HCT116 (cell line): ENCODE results near the gene RIGI. TPM values are rescaled to one million over a fixed set of nuclear protein-coding genes. Genes with fewer than 3 reads are reported as not detected.

Source experiments
- ATAC-seq: fragments of 200-7000 bp; cut with Tn5 transposase; 2 replicates; pipeline ENCODE4 v1.9.1; 2020; ENCODE audit warnings: mild to moderate bottlenecking, moderate library complexity
- BruUV-seq: library from RNA; stranded (reverse); fragments of 400-500 nt; replicated peaks from 2 replicates; lab custom pipeline; 2021; lab: Mats Ljungman, UMichigan
- CTCF ChIA-PET: fragments of 300-600 bp; sonication (Branson Sonifier 250); formaldehyde crosslinking; loops from one replicate; lab custom pipeline; 2021; ENCODE audit warnings: antibody characterized with exemption; lab: Charles Lee
- POLR2A ChIA-PET: fragments of 300-600, 350-600 bp; sonication (Branson Sonifier 250); formaldehyde crosslinking; loops from one replicate; lab custom pipeline; 2021; ENCODE audit warnings: antibody characterized with exemption; lab: Charles Lee
- RAD21 ChIA-PET, 2 experiments: fragments of 300-600 bp; sonication (Branson Sonifier 250); formaldehyde crosslinking; loops; one replicate each; lab custom pipeline; 2023; ENCODE audit warnings: low total read pairs in 2 of 2; ENCODE audit not compliant: uncharacterized antibody in 2 of 2, unreplicated experiment in 2 of 2, low non-redundant PET in 1 of 2; lab: Charles Lee
- DNase-seq: peaks from one replicate; pipeline ENCODE4 v3.0.0-alpha.2; 2010; ENCODE audit warnings: low read depth, low spot score
- H2AFZ ChIP-seq: fragments of 200-600 bp; shearing (Covaris generic), sonication (generic); 2 replicates; pipeline ENCODE4 v1.6.1; 2017; ENCODE audit warnings: low read depth, mixed run types, mixed read lengths, antibody characterized with exemption, low read length; ENCODE audit not compliant: poor library complexity, severe bottlenecking
- H3K27ac ChIP-seq: 2 replicates; pipeline ENCODE4 v1.5.1; 2012; ENCODE audit warnings: low read depth, low read length
- H3K27me3 ChIP-seq: fragments of 200-600 bp; sonication (generic); 2 replicates; pipeline ENCODE4 v1.6.1; 2016; ENCODE audit warnings: mixed run types, low read length, mixed read lengths; ENCODE audit not compliant: insufficient read depth
- H3K36me3 ChIP-seq, 2 experiments: fragments of 200-500 bp in 1 of 2; fragments of 200-600 bp in 1 of 2; sonication (Bioruptor generic) in 1 of 2; sonication (generic) in 1 of 2; 2 replicates each; pipeline versions ENCODE4 v1.5.1 to v1.6.1; 2014 to 2016; ENCODE audit warnings: low read length in 2 of 2, inconsistent platforms in 1 of 2, mixed read lengths in 1 of 2, mixed run types in 1 of 2; ENCODE audit not compliant: insufficient read depth in 2 of 2, control insufficient read depth in 1 of 2
- H3K4me1 ChIP-seq, 2 experiments: fragments of 200-600 bp in 1 of 2; sonication (generic) in 1 of 2; 2 replicates each; pipeline versions ENCODE4 v1.5.1 to v1.6.1; 2012 to 2017; ENCODE audit warnings: low read length in 2 of 2, inconsistent platforms in 1 of 2, mild to moderate bottlenecking in 1 of 2, mixed read lengths in 1 of 2, mixed run types in 1 of 2, moderate library complexity in 1 of 2; ENCODE audit not compliant: insufficient read depth in 2 of 2, control insufficient read depth in 1 of 2
- H3K4me2 ChIP-seq: fragments of 200-600 bp; sonication (generic); 2 replicates; pipeline ENCODE4 v1.6.1; 2017; ENCODE audit warnings: mixed run types, low read length, mixed read lengths
- H3K4me3 ChIP-seq, 2 experiments: fragments of 200-600 bp in 1 of 2; sonication (generic) in 1 of 2; replicated peaks in 1 of 2; 2 replicates each; pipeline ENCODE4 v1.5.1; 2011 to 2016; ENCODE audit warnings: low read length in 2 of 2, control low read depth in 1 of 2, low read depth in 1 of 2, mild to moderate bottlenecking in 1 of 2, mixed read lengths in 1 of 2, mixed run types in 1 of 2
- H3K79me2 ChIP-seq: fragments of 200-600 bp; sonication (generic); 2 replicates; pipeline ENCODE4 v1.6.1; 2017; ENCODE audit warnings: mild to moderate bottlenecking, mixed run types, low read length, moderate library complexity, mixed read lengths; ENCODE audit not compliant: insufficient read depth
- H3K9ac ChIP-seq: fragments of 200-600 bp; sonication (generic); 2 replicates; pipeline ENCODE4 v1.6.1; 2016; ENCODE audit warnings: low read length, mixed read lengths
- H3K9me2 ChIP-seq: fragments of 200-600 bp; sonication (generic), shearing (Covaris generic); 2 replicates; pipeline ENCODE4 v1.6.1; 2017; ENCODE audit warnings: mixed run types, mild to moderate bottlenecking, moderate library complexity; ENCODE audit not compliant: insufficient read depth
- H3K9me3 ChIP-seq, 2 experiments: fragments of 200-500 bp in 1 of 2; fragments of 200-600 bp in 1 of 2; sonication (Bioruptor generic) in 1 of 2; sonication (generic) in 1 of 2; 2 replicates each; pipeline ENCODE4 v1.6.1; 2014 to 2017; ENCODE audit warnings: low read length in 2 of 2, mixed read lengths in 2 of 2, inconsistent platforms in 1 of 2, low read depth in 1 of 2, mild to moderate bottlenecking in 1 of 2, mixed run types in 1 of 2, moderate library complexity in 1 of 2; ENCODE audit not compliant: control insufficient read depth in 1 of 2, insufficient read depth in 1 of 2
- H4K20me1 ChIP-seq: fragments of 200-600 bp; sonication (generic), shearing (Covaris generic); 2 replicates; pipeline ENCODE4 v1.6.1; 2017; ENCODE audit warnings: mixed run types, mild to moderate bottlenecking, moderate library complexity; ENCODE audit not compliant: insufficient read depth
- CEBPB ChIP-seq: IDR thresholded peaks from 2 replicates; pipeline ENCODE4 v1.6.1; 2012; ENCODE audit warnings: low read depth
- ELF1 ChIP-seq: IDR thresholded peaks from 2 replicates; pipeline ENCODE4 v1.6.1; 2012; ENCODE audit warnings: low read depth, borderline replicate concordance
- EZH2 ChIP-seq: fragments of 200-600 bp; sonication (generic); IDR thresholded peaks from 2 replicates; pipeline ENCODE4 v1.6.1; 2017; ENCODE audit warnings: antibody characterized with exemption, mixed run types
- EZH2phosphoT487 ChIP-seq: fragments of 200-600 bp; IDR thresholded peaks from 2 replicates; pipeline ENCODE4 v1.6.1; 2018; ENCODE audit warnings: antibody characterized with exemption, borderline replicate concordance
- POLR2AphosphoS5 ChIP-seq: IDR thresholded peaks from 2 replicates; pipeline ENCODE4 v1.6.1; 2011; ENCODE audit warnings: mild to moderate bottlenecking, low read depth, low read length, moderate library complexity
- RAD21 ChIP-seq: IDR thresholded peaks from 2 replicates; pipeline ENCODE4 v1.6.1; 2012; ENCODE audit warnings: low read depth, mild to moderate bottlenecking
- SIN3A ChIP-seq: IDR thresholded peaks from 2 replicates; pipeline ENCODE4 v1.6.1; 2012; ENCODE audit warnings: low read depth
- ZNF274 ChIP-seq: fragments of 200-500 bp; sonication (Bioruptor generic); IDR thresholded peaks from 2 replicates; pipeline ENCODE4 v1.6.1; 2014; ENCODE audit warnings: mild to moderate bottlenecking, low read depth, low read length, inconsistent platforms
- intact Hi-C: fragments of 100-400 bp; cut with micrococcal nuclease; formaldehyde crosslinking; loops from 2 replicates; pipeline ENCODE4 v1.10.0; 2022
- total RNA-seq: library from RNA; stranded (reverse); gene quantifications from one replicate; pipeline ENCODE4 v1.2.1, GENCODE V29; 2021; ENCODE audit not compliant: unreplicated experiment
- TF ChIP-seq, protein P1 (sequence below): IDR thresholded peaks from 2 replicates; pipeline ENCODE4 v1.6.1; 2012; ENCODE audit warnings: low read depth
- TF ChIP-seq, protein P2 (sequence below): IDR thresholded peaks from 2 replicates; pipeline ENCODE4 v1.6.1; 2011; ENCODE audit warnings: mild to moderate bottlenecking, low read length, moderate library complexity; ENCODE audit not compliant: insufficient replicate concordance; ENCODE audit errors: extremely low read depth

The RIGI gene
- total RNA-seq, 1 experiment from 2014 or later, result 5.5 TPM

DNA sequence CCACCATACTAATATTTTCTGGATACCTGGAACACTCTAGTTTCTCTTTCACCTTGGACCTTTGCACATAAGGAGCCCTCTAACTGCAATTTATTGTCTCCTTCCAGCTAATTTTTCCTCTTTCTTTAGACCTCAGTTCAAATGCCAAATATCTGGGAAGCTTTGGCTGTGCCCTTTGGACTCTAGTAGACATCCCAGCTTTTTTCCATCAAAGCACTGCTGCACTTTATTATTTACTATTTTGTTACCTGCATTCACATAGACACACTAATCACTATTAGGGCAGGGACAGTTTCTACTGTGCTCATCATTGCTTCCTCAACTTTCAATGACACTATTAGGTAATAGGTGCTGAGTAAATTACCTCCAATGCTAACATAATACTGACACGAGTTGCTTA, 2.1 kb downstream of the RIGI start:
- H3K9me2 ChIP-seq, result no peaks in the 10 kb centered on the region
- no peaks in the 10 kb centered on the region for H4K20me1 ChIP-seq
- H3K36me3 ChIP-seq, result no peaks in the 10 kb centered on the region
- POLR2A ChIA-PET, result no interaction called here
- H3K79me2 ChIP-seq, result peaks cover 24% of the 10 kb centered on the region
- H3K4me3 ChIP-seq, result no peak overlapping the region
- no peak overlapping the region for H2AFZ ChIP-seq
- RAD21 ChIA-PET, result no interaction called here
- H3K9ac ChIP-seq, result no peak overlapping the region
- CTCF ChIA-PET, result no interaction called here
- intact Hi-C loops, result no loop called here
- H3K27me3 ChIP-seq, result no peaks in the 10 kb centered on the region
- no peak overlapping the region for H3K27ac ChIP-seq
- peaks cover 0 to 3% of the 10 kb centered on the region in 2 experiments; a peak in 1 of 4 replicates for H3K9me3 ChIP-seq
- no TSS peak for BruUV-seq
- H3K4me1 ChIP-seq, result peaks cover 11 to 25% of the 10 kb centered on the region in 2 experiments; a peak in 3 of 4 replicates
- TF ChIP-seq, protein P1, sequence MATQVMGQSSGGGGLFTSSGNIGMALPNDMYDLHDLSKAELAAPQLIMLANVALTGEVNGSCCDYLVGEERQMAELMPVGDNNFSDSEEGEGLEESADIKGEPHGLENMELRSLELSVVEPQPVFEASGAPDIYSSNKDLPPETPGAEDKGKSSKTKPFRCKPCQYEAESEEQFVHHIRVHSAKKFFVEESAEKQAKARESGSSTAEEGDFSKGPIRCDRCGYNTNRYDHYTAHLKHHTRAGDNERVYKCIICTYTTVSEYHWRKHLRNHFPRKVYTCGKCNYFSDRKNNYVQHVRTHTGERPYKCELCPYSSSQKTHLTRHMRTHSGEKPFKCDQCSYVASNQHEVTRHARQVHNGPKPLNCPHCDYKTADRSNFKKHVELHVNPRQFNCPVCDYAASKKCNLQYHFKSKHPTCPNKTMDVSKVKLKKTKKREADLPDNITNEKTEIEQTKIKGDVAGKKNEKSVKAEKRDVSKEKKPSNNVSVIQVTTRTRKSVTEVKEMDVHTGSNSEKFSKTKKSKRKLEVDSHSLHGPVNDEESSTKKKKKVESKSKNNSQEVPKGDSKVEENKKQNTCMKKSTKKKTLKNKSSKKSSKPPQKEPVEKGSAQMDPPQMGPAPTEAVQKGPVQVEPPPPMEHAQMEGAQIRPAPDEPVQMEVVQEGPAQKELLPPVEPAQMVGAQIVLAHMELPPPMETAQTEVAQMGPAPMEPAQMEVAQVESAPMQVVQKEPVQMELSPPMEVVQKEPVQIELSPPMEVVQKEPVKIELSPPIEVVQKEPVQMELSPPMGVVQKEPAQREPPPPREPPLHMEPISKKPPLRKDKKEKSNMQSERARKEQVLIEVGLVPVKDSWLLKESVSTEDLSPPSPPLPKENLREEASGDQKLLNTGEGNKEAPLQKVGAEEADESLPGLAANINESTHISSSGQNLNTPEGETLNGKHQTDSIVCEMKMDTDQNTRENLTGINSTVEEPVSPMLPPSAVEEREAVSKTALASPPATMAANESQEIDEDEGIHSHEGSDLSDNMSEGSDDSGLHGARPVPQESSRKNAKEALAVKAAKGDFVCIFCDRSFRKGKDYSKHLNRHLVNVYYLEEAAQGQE, result no peak
- TF ChIP-seq EZH2, result no peak
- no peak for TF ChIP-seq POLR2AphosphoS5
- TF ChIP-seq, protein P2, sequence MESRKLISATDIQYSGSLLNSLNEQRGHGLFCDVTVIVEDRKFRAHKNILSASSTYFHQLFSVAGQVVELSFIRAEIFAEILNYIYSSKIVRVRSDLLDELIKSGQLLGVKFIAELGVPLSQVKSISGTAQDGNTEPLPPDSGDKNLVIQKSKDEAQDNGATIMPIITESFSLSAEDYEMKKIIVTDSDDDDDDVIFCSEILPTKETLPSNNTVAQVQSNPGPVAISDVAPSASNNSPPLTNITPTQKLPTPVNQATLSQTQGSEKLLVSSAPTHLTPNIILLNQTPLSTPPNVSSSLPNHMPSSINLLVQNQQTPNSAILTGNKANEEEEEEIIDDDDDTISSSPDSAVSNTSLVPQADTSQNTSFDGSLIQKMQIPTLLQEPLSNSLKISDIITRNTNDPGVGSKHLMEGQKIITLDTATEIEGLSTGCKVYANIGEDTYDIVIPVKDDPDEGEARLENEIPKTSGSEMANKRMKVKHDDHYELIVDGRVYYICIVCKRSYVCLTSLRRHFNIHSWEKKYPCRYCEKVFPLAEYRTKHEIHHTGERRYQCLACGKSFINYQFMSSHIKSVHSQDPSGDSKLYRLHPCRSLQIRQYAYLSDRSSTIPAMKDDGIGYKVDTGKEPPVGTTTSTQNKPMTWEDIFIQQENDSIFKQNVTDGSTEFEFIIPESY, result no peak
- no peak for TF ChIP-seq ELF1
- no peak for TF ChIP-seq EZH2phosphoT487
- TF ChIP-seq CEBPB, result no peak
- TF ChIP-seq ZNF274, result no peak
- TF ChIP-seq RAD21, result no peak
- no peak for TF ChIP-seq SIN3A
- H3K4me2 ChIP-seq, result no peak overlapping the region
- DNase-seq (no peak), ATAC-seq (no peak)
